ENCODE data around the gene COPRS. TPM values are rescaled to one million over a fixed set of nuclear protein-coding genes. Genes with fewer than 3 reads are reported as not detected.
A peak's percentile ranks its signal among the peaks of the same experiment; 100 is the strongest.
"Not testable (repeated sequence)": the region's sequence is repeated elsewhere in the genome, so short reads cannot be mapped to it uniquely, and the experiment has no call there.

The COPRS gene
- total and polyA plus RNA-seq, 4 experiments from 2014 or later: 3.3 to 13.2 (median 7.8) TPM

DNA sequence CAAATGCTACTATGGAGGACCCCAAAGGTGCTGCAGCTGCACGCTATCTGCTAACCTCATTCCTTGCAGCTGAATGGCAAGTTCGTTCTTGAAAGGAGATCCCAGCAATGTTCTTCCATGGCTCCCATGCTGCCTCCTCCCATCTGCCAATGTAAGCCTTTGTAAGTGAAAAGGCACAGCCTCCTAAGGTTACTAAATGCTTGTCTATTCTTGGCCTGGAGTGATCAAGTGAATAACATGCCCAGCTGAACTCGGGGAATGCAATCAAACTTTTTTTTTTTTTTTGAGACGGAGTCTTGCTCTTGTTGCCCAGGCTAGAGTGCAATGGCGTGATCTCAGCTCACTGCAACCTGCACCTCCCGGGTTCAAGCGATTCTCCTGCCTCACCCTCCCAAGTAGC, 49.2 kb downstream of the COPRS start:
- H3K36me3 Mint-ChIP-seq; DNase-seq; H3K4me3 Mint-ChIP-seq; intact Hi-C loops (cut with micrococcal nuclease); H3K36me3 ChIP-seq (ENCODE audit: insufficient read depth, low read length); H3K27ac Mint-ChIP-seq; H3K9me3 Mint-ChIP-seq; H3K27ac ChIP-seq (ENCODE audit: low read depth, low read length); POLR2A ChIA-PET (ENCODE audit: partially characterized antibody); H3K9me3 ChIP-seq (ENCODE audit: control insufficient read depth in 1 of 2, low read length in 2 of 2); H3K4me1 Mint-ChIP-seq; H3K27me3 ChIP-seq (ENCODE audit: insufficient read depth, low read length); H3K4me3 ChIP-seq (ENCODE audit: low read length in 2 of 2); H3K4me1 ChIP-seq (ENCODE audit: insufficient read depth, low read length); CTCF ChIA-PET (ENCODE audit: partially characterized antibody): not testable (repeated sequence)
- H3K27me3 Mint-ChIP-seq: peaks cover 12 to 14% of the 10 kb centered on the region in 2 donors

GRCh38 chr17:31808521-31809050, 50.5 kb downstream of the COPRS start:
- H3K27me3 Mint-ChIP-seq: peaks cover 11 to 17% of the 10 kb centered on the region in 2 donors
- no peaks in the 10 kb centered on the region for H3K36me3 Mint-ChIP-seq
- Histone ChIP-seq H3K27me3 (ENCODE audit: insufficient read depth, low read length) (no peaks in the 10 kb centered on the region), H3K4me3 (ENCODE audit: low read length in 2 of 2) (no peak overlapping the region), H3K27ac (ENCODE audit: low read depth, low read length) (no peak overlapping the region), H3K36me3 (ENCODE audit: insufficient read depth, low read length) (no peaks in the 10 kb centered on the region), H3K9me3 (ENCODE audit: control insufficient read depth in 1 of 2, low read length in 2 of 2) (no peaks in the 10 kb centered on the region), H3K4me1 (ENCODE audit: insufficient read depth, low read length) (no peaks in the 10 kb centered on the region)
- H3K4me3 Mint-ChIP-seq: no peak overlapping the region
- no peaks in the 10 kb centered on the region for H3K4me1 Mint-ChIP-seq
- ChIA-PET POLR2A (ENCODE audit: partially characterized antibody) (no interaction called here), CTCF (ENCODE audit: partially characterized antibody) (interaction anchor here (1.1 kb wide), 1 partner anchor 34 kb away, joined by 3 read pairs; no protein-coding TSS in a partner anchor)
- peaks cover 0 to 4% (median 0%) of the 10 kb centered on the region in 8 donors for H3K9me3 Mint-ChIP-seq
- no peak for DNase-seq
- intact Hi-C loops (cut with micrococcal nuclease): no loop called here
- no peak overlapping the region for H3K27ac Mint-ChIP-seq

- no peak for DNase-seq
- intact Hi-C loops (cut with micrococcal nuclease): no loop called here
- CTCF ChIA-PET (ENCODE audit: partially characterized antibody): no interaction called here
Measured at GRCh38 chr17:31807846-31808245, 51.2 kb downstream of the COPRS start.

GRCh38 chr17:31806921-31807320, 52.1 kb downstream of the COPRS start:
- Histone ChIP-seq H3K27me3 (ENCODE audit: insufficient read depth, low read length) (no peaks in the 10 kb centered on the region), H3K36me3 (ENCODE audit: insufficient read depth, low read length) (no peaks in the 10 kb centered on the region), H3K27ac (ENCODE audit: low read depth, low read length) (no peak overlapping the region), H3K9me3 (ENCODE audit: control insufficient read depth in 1 of 2, low read length in 2 of 2) (no peaks in the 10 kb centered on the region), H3K4me1 (ENCODE audit: insufficient read depth, low read length) (no peaks in the 10 kb centered on the region), H3K4me3 (ENCODE audit: low read length in 2 of 2) (no peak overlapping the region)
- Mint-ChIP-seq H3K27me3 (peaks cover 13 to 15% of the 10 kb centered on the region in 2 donors), H3K27ac (no peak overlapping the region), H3K9me3 (peaks cover 0 to 5% (median 0%) of the 10 kb centered on the region in 8 donors), H3K4me3 (no peak overlapping the region), H3K4me1 (no peaks in the 10 kb centered on the region), H3K36me3 (no peaks in the 10 kb centered on the region)
- ChIA-PET POLR2A (ENCODE audit: partially characterized antibody) (no interaction called here), CTCF (ENCODE audit: partially characterized antibody) (no interaction called here)
- intact Hi-C loops (cut with micrococcal nuclease): no loop called here
- no peak for DNase-seq

More at GRCh38 chr17:31807846-31808245, 51.2 kb downstream of the COPRS start:
- Mint-ChIP-seq H3K27me3 (peaks cover 10 to 15% of the 10 kb centered on the region in 2 donors), H3K36me3 (no peaks in the 10 kb centered on the region), H3K27ac (no peak overlapping the region), H3K9me3 (peaks cover 0 to 4% (median 0%) of the 10 kb centered on the region in 8 donors), H3K4me3 (no peak overlapping the region), H3K4me1 (no peaks in the 10 kb centered on the region)
- POLR2A ChIA-PET (ENCODE audit: partially characterized antibody): no interaction called here
- Histone ChIP-seq H3K4me1 (ENCODE audit: insufficient read depth, low read length) (no peaks in the 10 kb centered on the region), H3K27ac (ENCODE audit: low read depth, low read length) (no peak overlapping the region), H3K9me3 (ENCODE audit: control insufficient read depth in 1 of 2, low read length in 2 of 2) (no peaks in the 10 kb centered on the region), H3K27me3 (ENCODE audit: insufficient read depth, low read length) (no peaks in the 10 kb centered on the region), H3K4me3 (ENCODE audit: low read length in 2 of 2) (no peak overlapping the region), H3K36me3 (ENCODE audit: insufficient read depth, low read length) (no peaks in the 10 kb centered on the region)

DNA sequence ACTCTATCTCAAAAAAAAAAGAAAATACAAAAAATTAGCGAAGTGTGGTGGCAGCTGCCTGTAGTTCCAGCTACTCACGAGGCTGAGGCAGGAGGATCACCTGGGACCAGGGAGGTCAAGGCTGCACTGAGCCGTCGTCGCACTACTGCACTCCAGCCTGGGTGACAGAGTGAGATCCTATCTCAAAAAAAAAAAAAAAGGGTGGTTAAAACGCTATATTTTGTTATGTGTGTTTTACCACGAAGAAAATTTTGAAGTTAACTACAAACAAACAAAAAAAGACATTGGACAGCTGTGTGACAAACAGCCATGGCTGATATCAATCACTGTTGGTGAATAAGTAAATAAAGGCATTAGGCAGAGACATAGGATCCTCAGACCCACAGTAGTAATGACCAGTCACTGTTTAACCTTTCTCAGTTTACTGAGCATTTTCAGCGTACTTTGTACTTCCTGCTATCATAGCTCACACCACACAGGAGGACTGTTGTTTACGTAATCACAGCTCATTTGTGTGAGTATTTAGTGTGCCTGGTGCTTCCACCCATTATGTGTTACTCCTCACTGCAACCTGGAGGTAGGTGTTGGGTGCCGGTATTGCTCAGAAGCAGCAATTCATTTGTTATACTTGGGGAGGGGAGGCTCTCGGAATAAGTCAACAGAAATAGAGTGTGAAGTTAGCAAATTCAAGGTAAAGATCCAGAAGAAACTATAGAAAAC, 55.4 kb downstream of the COPRS start:
- intact Hi-C loops (cut with micrococcal nuclease): no loop called here
- H3K27me3 ChIP-seq (ENCODE audit: insufficient read depth, low read length): no peaks in the 10 kb centered on the region
- no peak for DNase-seq
- Mint-ChIP-seq H3K9me3 (peaks cover 0 to 2% (median 0%) of the 10 kb centered on the region in 8 donors), H3K27me3 (peaks cover 10 to 13% of the 10 kb centered on the region in 2 donors), H3K36me3 (no peaks in the 10 kb centered on the region), H3K27ac (peak overlapping the region in 1 of 7 donors; percentile 59), H3K4me3 (no peak overlapping the region), H3K4me1 (no peaks in the 10 kb centered on the region)
- no peak overlapping the region for H3K27ac ChIP-seq (ENCODE audit: low read depth, low read length)
- H3K4me3 ChIP-seq (ENCODE audit: low read length in 2 of 2): no peak overlapping the region
- H3K9me3 ChIP-seq (ENCODE audit: control insufficient read depth in 1 of 2, low read length in 2 of 2): no peaks in the 10 kb centered on the region
- no peaks in the 10 kb centered on the region for H3K36me3 ChIP-seq (ENCODE audit: insufficient read depth, low read length)
- POLR2A ChIA-PET (ENCODE audit: partially characterized antibody): no interaction called here
- CTCF ChIA-PET (ENCODE audit: partially characterized antibody): no interaction called here
- no peaks in the 10 kb centered on the region for H3K4me1 ChIP-seq (ENCODE audit: insufficient read depth, low read length)

- Histone ChIP-seq H3K36me3 (ENCODE audit: insufficient read depth, low read length) (no peaks in the 10 kb centered on the region), H3K9me3 (ENCODE audit: control insufficient read depth in 1 of 2, low read length in 2 of 2) (no peaks in the 10 kb centered on the region), H3K27ac (ENCODE audit: low read depth, low read length) (no peak overlapping the region), H3K4me3 (ENCODE audit: low read length in 2 of 2) (no peak overlapping the region), H3K27me3 (ENCODE audit: insufficient read depth, low read length) (no peaks in the 10 kb centered on the region), H3K4me1 (ENCODE audit: insufficient read depth, low read length) (no peaks in the 10 kb centered on the region)
- no peak overlapping the region for H3K27ac Mint-ChIP-seq
- H3K36me3 Mint-ChIP-seq: no peaks in the 10 kb centered on the region
- H3K9me3 Mint-ChIP-seq: peaks cover 0 to 2% (median 0%) of the 10 kb centered on the region in 8 donors
- DNase-seq: no peak
- ChIA-PET POLR2A (ENCODE audit: partially characterized antibody) (no interaction called here), CTCF (ENCODE audit: partially characterized antibody) (no interaction called here)
- no peaks in the 10 kb centered on the region for H3K4me1 Mint-ChIP-seq
- intact Hi-C loops (cut with micrococcal nuclease): no loop called here
- H3K27me3 Mint-ChIP-seq: peaks cover 7 to 13% of the 10 kb centered on the region in 2 donors
- no peak overlapping the region for H3K4me3 Mint-ChIP-seq
Measured at GRCh38 chr17:31802502-31802901, 56.5 kb downstream of the COPRS start.

All from CD4-positive, alpha-beta memory T cell (primary cell).